IMR-90 (cell line): ENCODE results near the gene MAEA.

Experiments used
- CTCF ChIP-seq: conservative IDR thresholded peaks from 2 replicates; pipeline ENCODE4 v1.5.1; 2012; ENCODE audit warnings: mild to moderate bottlenecking, low read depth, low read length, improper control_type of control experiment
- MAFK ChIP-seq: IDR thresholded peaks from 2 replicates; pipeline ENCODE4 v1.6.1; 2012; ENCODE audit warnings: low read depth, low read length, improper control_type of control experiment
- POLR2A ChIP-seq: IDR thresholded peaks from 2 replicates; pipeline ENCODE4 v1.6.1; 2012; ENCODE audit warnings: mild to moderate bottlenecking, low read depth, low read length
- RFX5 ChIP-seq: IDR thresholded peaks from 2 replicates; pipeline ENCODE4 v1.8.0; 2012; ENCODE audit warnings: low read depth, mild to moderate bottlenecking, low read length, moderate library complexity
- SMC3 ChIP-seq: fragments of 150-350 bp; IDR thresholded peaks from 2 replicates; pipeline ENCODE4 v1.6.1; 2016; ENCODE audit warnings: low read depth, mild to moderate bottlenecking, antibody characterized with exemption, low read length, moderate library complexity
- USF2 ChIP-seq: fragments of 150-350 bp; IDR thresholded peaks from 2 replicates; pipeline ENCODE4 v1.6.1; 2017; ENCODE audit warnings: mild to moderate bottlenecking, antibody characterized with exemption, low read length, low read depth

GRCh38 chr4:1310796-1311631 lies 21.3 kb downstream of the MAEA start:
- no peak for TF ChIP-seq USF2
- no peak for TF ChIP-seq CTCF
- TF ChIP-seq POLR2A: no peak
- no peak for TF ChIP-seq RFX5
- TF ChIP-seq MAFK: no peak
- no peak for TF ChIP-seq SMC3
